Lung (tissue), 12 donors: ENCODE results near the gene KCNMA1. TPM values are rescaled to one million over a fixed set of nuclear protein-coding genes. Genes with fewer than 3 reads are reported as not detected.

Source experiments
- ATAC-seq: fragments of 200-7000 bp; cut with Tn5 transposase; one replicate; pipeline ENCODE4 v1.9.1; 2020; ENCODE audit warnings: moderate number of reproducible peaks; ENCODE audit not compliant: insufficient read depth, low FRiP score
- DNase-seq, 3 donors: peaks; one replicate each; pipeline ENCODE4 v3.0.0-alpha.2; 2013 to 2017
- H3K27ac ChIP-seq, 2 donors: one replicate each; pipeline ENCODE4 v1.5.1; 2013; ENCODE audit warnings: mild to moderate bottlenecking in 2 of 2, moderate library complexity in 2 of 2, control low read depth in 1 of 2, inconsistent platforms in 1 of 2, low read depth in 1 of 2, low read length in 1 of 2
- H3K27me3 ChIP-seq, 3 donors: one replicate each; pipeline ENCODE4 v1.5.1; 2013; ENCODE audit warnings: low read length in 2 of 3; ENCODE audit not compliant: control insufficient read depth in 3 of 3, insufficient read depth in 3 of 3
- H3K36me3 ChIP-seq, 4 donors: one replicate each; pipeline ENCODE4 v1.5.1; 2013; ENCODE audit warnings: low read length in 4 of 4, mild to moderate bottlenecking in 1 of 4, moderate library complexity in 1 of 4; ENCODE audit not compliant: control insufficient read depth in 4 of 4, insufficient read depth in 4 of 4
- H3K4me1 ChIP-seq, 5 donors: one replicate each; pipeline ENCODE4 v1.5.1; 2013; ENCODE audit warnings: low read length in 5 of 5, mild to moderate bottlenecking in 2 of 5, moderate library complexity in 1 of 5; ENCODE audit not compliant: control insufficient read depth in 5 of 5, insufficient read depth in 5 of 5
- H3K4me3 ChIP-seq: one replicate; pipeline ENCODE4 v1.5.1; 2013; ENCODE audit warnings: mild to moderate bottlenecking, control low read depth, moderate library complexity
- H3K9ac ChIP-seq, 2 donors: one replicate each; pipeline ENCODE4 v1.5.1; 2013; ENCODE audit warnings: low read length in 2 of 2, control low read depth in 1 of 2; ENCODE audit not compliant: insufficient read depth in 1 of 2
- H3K9me3 ChIP-seq, 4 donors: one replicate each; pipeline ENCODE4 v1.5.1; 2013; ENCODE audit warnings: low read length in 3 of 4, mild to moderate bottlenecking in 1 of 4, moderate library complexity in 1 of 4; ENCODE audit not compliant: control insufficient read depth in 4 of 4, insufficient read depth in 3 of 4
- WGBS, 2 donors: extraction: QIAGEN DNeasy Blood & Tissue Kit; methylation state at CpG; one replicate each; pipeline ENCODE4 v1.1.7; 2013; 5-methylcytosine and 5-hydroxymethylcytosine counted together
- polyA plus RNA-seq, 2 donors: library from polyadenylated mRNA; stranded (reverse); fragments of 200-250 nt; gene quantifications; one replicate each; pipeline ENCODE4 v1.2.1, GENCODE V29; 2013
- total RNA-seq, 2 donors: library from RNA; depleted of rRNA in 1 of 2; stranded (reverse); fragments of >200 nt in 1 of 2; gene quantifications; one replicate each; pipeline ENCODE4 v1.2.1, GENCODE V29; 2014 to 2021
- TF ChIP-seq, protein P1 (sequence below): IDR thresholded peaks from 2 replicates; pipeline ENCODE4 v1.5.1; 2012; ENCODE audit warnings: mild to moderate bottlenecking; ENCODE audit errors: control extremely low read depth, extremely low read depth
- donor health status: control.
- donor health status: control.
- donor health status: Bipolar disorder and iron deficiency.
- donor health status: healthy.
- donor health status: DM: yes; HTN: yes; CAD: no.

KCNMA1 gene
- total and polyA plus RNA-seq, 4 donors = 3.8 to 13.0 (median 5.5) TPM

DNA sequence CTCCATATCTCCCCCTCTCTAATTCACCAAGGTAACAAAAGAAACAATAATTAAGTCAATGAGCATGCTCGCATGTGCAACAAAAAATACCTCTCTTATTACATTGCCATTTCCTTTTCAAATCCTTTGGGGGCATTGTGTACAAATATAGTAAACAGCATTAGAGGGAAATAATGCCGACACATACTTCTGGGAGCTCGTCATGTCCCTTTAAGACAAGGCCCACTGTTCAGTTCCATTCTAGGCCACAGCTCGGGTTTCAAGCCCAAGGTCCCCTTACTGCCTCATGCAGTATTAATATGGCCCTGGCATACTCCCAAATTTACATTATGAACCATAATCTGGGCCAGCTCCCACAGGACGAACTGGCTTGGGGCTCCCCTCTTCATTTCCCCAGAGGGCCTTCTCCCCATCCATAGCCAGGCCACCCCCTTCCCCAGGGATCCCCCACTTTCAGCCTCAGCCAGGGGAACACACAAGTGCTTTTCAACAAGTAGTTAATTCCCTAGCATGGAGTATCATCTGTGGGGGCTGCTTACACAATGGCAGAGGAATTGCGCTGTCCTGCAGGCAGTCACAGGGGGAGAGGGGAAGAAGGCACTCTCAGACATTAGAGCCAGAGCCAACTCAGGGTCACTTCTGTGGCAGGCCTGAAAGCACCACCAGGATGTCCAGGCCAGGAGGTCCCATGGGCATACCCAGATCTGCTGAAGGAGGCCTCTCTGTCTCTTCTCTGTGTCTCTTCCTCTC is 110.6 kb downstream of the KCNMA1 start:
- H3K36me3 ChIP-seq = no peaks in the 10 kb centered on the region
- H3K27me3 ChIP-seq = peaks cover 0 to 3% (median 3%) of the 10 kb centered on the region in 3 donors
- H3K4me1 ChIP-seq = peaks cover 0 to 9% (median 2%) of the 10 kb centered on the region in 5 donors
- ATAC-seq = no peak
- peak; percentile 52 to 77 (median 69) for DNase-seq
- H3K4me3 ChIP-seq = no peak overlapping the region
- H3K9ac ChIP-seq = no peak overlapping the region
- H3K9me3 ChIP-seq = no peaks in the 10 kb centered on the region
- TF ChIP-seq, protein P1, sequence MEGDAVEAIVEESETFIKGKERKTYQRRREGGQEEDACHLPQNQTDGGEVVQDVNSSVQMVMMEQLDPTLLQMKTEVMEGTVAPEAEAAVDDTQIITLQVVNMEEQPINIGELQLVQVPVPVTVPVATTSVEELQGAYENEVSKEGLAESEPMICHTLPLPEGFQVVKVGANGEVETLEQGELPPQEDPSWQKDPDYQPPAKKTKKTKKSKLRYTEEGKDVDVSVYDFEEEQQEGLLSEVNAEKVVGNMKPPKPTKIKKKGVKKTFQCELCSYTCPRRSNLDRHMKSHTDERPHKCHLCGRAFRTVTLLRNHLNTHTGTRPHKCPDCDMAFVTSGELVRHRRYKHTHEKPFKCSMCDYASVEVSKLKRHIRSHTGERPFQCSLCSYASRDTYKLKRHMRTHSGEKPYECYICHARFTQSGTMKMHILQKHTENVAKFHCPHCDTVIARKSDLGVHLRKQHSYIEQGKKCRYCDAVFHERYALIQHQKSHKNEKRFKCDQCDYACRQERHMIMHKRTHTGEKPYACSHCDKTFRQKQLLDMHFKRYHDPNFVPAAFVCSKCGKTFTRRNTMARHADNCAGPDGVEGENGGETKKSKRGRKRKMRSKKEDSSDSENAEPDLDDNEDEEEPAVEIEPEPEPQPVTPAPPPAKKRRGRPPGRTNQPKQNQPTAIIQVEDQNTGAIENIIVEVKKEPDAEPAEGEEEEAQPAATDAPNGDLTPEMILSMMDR = no peak
- H3K27ac ChIP-seq = no peak overlapping the region
- 74 to 82% methylated on average over 6 of the region's 6 CpGs for WGBS, 2 donors

GRCh38 chr10:77524281-77524711 is 113.3 kb downstream of the KCNMA1 start:
- Histone ChIP-seq H3K36me3 (no peaks in the 10 kb centered on the region), H3K27me3 (peaks cover 0 to 3% (median 0%) of the 10 kb centered on the region in 3 donors), H3K27ac (no peak overlapping the region), H3K4me3 (no peak overlapping the region), H3K9me3 (peaks cover 0 to 5% (median 0%) of the 10 kb centered on the region in 4 donors), H3K4me1 (peaks cover 0 to 9% (median 0%) of the 10 kb centered on the region in 5 donors), H3K9ac (no peak overlapping the region)
- WGBS, 2 donors = 35 to 73% methylated on average over 6 of the region's 6 CpGs
- ATAC-seq (no peak), DNase-seq (no peak)
- TF ChIP-seq, protein P1 = no peak

GRCh38 chr10:77522268-77522809 is 115.3 kb downstream of the KCNMA1 start:
- WGBS, 2 donors = 83 to 84% methylated on average over 4 of the region's 4 CpGs
- H3K4me1 ChIP-seq = peaks cover 0 to 7% (median 0%) of the 10 kb centered on the region in 5 donors
- DNase-seq = no peak
- H3K4me3 ChIP-seq = no peak overlapping the region
- no peak overlapping the region for H3K27ac ChIP-seq
- H3K9ac ChIP-seq = no peak overlapping the region
- TF ChIP-seq, protein P1 = no peak
- no peaks in the 10 kb centered on the region for H3K36me3 ChIP-seq
- no peak for ATAC-seq
- peaks cover 0 to 5% (median 0%) of the 10 kb centered on the region in 4 donors for H3K9me3 ChIP-seq
- H3K27me3 ChIP-seq = peaks cover 0 to 3% (median 0%) of the 10 kb centered on the region in 3 donors
